GM04503 (cell line): Measurements from ENCODE around the gene SPIC.

Experiments used
- DNase-seq: peaks from one replicate; pipeline ENCODE4 v3.0.0-alpha.2; 2012; ENCODE audit warnings: low read depth

Gene SPIC

DNA sequence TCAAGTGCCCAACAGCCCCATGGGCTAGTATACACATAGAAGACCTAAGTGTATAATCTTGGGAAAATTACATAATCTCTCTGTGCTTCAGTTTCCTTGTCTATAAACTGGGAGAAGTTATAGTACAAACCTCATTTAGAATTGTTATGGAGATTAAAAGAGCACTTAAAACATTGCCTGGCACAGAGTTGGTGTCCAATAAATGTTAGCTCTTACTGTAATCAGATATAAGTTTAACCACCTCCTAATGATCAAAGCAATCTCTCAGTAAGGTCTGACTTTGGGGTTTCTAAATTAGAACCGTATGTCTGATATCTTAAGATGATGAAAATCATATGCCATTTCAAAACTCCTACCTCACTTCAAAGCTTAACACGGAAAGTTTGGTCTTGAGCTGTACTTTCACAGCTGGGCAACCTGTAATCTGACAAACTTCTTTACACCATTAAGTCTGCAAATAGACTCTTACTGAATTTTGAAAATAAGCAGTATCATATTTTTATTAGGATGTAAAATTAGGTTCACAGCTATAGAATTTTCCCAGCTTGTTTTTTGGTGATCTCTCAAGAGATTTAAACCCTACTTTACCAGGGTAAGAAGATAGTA, 61.0 kb downstream of the SPIC start:
- DNase-seq = no peak
